ENCODE results near the gene BCR.

DNA sequence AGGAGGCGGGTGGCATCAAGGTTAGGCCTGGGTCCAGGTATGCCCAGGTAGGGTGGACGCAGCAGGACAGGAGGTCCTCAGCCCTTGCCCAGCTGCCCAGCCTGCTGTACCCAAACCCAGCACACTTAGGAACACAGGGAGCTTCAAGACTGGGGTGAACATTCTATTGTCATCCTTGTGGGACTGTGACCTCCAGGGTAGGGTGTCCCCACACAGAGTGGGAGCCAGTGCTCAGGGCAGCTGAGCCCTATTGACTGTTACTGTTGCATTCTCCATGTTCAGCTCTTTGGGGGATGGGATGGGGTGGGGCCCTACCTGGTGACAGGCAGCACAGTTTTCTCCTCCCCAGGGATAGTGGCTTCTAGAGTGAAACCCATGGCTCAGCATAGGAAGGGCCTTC, 106.0 kb downstream of the BCR start:
- TF ChIP-seq, protein P1, sequence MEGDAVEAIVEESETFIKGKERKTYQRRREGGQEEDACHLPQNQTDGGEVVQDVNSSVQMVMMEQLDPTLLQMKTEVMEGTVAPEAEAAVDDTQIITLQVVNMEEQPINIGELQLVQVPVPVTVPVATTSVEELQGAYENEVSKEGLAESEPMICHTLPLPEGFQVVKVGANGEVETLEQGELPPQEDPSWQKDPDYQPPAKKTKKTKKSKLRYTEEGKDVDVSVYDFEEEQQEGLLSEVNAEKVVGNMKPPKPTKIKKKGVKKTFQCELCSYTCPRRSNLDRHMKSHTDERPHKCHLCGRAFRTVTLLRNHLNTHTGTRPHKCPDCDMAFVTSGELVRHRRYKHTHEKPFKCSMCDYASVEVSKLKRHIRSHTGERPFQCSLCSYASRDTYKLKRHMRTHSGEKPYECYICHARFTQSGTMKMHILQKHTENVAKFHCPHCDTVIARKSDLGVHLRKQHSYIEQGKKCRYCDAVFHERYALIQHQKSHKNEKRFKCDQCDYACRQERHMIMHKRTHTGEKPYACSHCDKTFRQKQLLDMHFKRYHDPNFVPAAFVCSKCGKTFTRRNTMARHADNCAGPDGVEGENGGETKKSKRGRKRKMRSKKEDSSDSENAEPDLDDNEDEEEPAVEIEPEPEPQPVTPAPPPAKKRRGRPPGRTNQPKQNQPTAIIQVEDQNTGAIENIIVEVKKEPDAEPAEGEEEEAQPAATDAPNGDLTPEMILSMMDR (IDR thresholded peaks at IDR 0.05), result no peak
- TF ChIP-seq POLR2A (IDR thresholded peaks at IDR 0.05), result no peak
